Measurements from ENCODE around the gene DUSP15.
"Not testable (repeated sequence)": the region's sequence is repeated elsewhere in the genome, so short reads cannot be mapped to it uniquely, and the experiment has no call there.

DUSP15 gene

GRCh38 chr20:31839782-31840487, 30.4 kb downstream of the DUSP15 start:
- no peak for DNase-seq (ENCODE audit: low read depth, low spot score)

GRCh38 chr20:31838646-31839292, 31.6 kb downstream of the DUSP15 start:
- DNase-seq (ENCODE audit: low read depth, low spot score) = no peak

DNA sequence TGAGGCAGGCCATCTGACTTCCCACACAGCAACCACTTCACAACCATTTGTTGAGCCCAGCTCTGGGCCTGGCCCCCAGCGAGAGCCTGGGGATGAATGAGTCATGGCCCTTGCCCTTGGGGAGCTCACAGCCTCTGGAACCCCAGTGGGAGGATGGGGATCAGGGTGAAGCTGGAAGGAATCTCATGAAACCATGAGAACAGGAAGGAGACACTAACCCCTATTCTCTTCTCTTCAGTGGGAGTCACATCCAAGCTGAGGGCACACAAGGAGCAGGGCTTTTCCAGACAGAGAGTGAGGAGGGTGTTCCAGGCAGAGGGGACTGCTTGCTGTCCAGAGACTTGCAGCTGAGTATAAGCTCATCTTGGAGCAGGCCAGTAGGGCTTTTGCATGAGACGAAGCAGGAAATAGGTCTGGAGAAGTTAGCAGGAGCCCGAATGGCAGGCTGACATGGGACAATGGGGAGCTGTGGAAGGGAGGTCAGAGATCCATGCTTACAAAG, 32.4 kb downstream of the DUSP15 start:
- no peak for DNase-seq (ENCODE audit: low read depth, low spot score)

- no peak for DNase-seq (ENCODE audit: low read depth, low spot score)
Measured at GRCh38 chr20:31836853-31837608, 33.3 kb downstream of the DUSP15 start.

GRCh38 chr20:31835977-31836852, 34.1 kb downstream of the DUSP15 start:
- no peak for DNase-seq (ENCODE audit: low read depth, low spot score)

DNA sequence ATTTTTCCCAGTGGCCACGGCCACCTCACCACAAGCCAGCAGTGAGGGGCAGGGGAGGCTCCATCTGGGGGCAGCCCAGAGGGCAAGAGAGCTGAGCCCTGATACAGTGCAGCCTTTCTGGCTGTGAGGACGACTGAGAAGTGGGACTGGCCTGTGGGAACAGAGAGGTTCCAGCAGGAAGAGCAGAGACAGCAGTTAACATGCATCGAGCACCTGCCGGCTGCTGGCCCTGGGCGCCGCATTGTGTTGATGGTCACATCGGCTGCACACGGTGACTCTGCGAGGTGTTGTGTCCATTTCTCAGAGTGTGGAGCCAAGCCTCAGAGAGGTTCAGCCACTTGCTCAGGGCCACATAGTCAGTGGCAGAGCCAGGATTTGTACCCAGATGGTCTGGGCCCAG, 34.8 kb downstream of the DUSP15 start:
- no peak for DNase-seq (ENCODE audit: low read depth, low spot score)

DNA sequence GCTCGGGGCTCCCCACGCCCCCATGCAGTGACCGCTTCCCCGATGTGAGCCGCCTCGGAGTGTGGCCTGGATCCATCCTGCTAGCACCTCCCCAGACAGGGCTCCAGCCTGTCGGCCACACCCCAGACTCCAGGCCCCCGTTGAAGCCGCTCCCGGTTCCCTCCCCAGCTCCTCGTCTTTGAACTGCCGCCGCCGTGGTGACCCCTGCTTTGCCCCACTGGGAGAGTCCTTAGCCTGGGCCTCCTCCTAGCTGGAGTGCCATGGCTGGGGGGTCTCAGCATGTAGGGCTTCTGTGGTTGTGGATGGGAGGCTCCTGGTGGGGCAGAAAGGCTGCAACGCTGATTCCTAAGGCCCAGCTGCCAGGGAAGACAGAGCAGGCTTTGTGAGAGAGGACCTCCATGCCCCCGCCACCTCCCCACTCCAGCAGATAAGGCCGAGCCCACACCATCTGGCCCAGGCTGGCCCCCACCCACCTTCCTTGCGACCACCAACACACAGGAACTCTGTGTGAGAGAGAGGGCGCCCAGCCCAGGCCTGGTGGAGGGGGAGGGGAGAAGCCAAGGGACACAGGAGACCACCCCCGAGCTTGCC, 36.3 kb downstream of the DUSP15 start:
- no peak for DNase-seq (ENCODE audit: low read depth, low spot score)

DNA sequence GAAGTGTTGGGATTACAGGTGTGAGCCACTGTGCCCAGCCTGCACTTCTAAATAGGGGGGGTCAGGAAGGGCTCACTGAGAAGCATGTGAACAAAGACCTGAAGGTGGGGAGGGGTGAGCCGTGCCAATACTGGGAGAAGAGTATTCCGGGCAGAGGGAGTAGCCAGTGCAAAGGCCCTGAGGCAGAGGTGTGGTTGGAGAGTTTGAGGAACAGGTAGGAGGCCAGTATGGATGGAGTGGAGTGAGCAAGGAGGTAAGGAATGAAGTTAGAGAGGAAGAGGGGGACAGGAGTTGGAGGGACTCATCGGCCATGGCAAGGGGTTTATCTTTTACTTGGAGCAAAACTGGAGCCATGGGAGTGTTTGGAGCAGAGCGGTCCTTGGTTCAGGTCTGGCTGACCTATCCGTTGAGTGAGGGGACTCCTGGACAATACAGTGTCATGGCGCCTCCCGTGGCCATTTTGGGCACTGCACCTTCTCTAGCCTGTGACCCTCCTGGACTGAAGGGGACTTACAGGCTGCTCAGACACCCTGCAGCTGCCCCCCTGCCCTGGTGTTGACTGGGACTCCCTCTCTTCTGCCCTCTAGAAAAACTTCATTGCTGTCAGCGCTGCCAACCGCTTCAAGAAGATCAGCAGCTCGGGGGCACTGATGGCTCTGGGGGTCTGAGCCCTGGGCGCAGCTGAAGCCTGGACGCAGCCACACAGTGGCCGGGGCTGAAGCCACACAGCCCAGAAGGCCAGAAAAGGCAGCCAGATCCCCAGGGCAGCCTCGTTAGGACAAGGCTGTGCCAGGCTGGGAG, 37.0 kb downstream of the DUSP15 start:
- peak; percentile 16 for DNase-seq (ENCODE audit: low read depth, low spot score)

DNA sequence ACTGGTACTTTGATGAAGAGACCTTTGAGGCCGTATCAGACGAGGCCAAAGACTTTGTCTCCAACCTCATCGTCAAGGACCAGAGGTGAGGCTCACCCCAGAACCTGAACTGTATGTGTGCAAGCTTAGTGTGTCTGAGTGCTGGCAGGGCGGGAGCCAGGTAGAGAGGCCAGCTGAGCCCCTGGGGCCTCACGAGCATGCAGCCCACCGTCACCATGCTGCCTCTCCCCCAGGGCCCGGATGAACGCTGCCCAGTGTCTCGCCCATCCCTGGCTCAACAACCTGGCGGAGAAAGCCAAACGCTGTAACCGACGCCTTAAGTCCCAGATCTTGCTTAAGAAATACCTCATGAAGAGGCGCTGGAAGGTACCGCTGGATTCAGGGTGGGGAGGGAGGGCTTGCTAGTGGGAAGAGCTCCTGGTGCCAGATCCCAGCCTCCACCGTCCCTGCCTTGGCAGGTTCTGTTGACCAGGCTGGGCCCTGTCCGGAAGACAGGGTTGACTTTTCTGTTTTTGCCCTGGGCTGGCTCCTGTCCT, 38.5 kb downstream of the DUSP15 start:
- DNase-seq (ENCODE audit: low read depth, low spot score) = no peak

- no peak for DNase-seq (ENCODE audit: low read depth, low spot score)
Measured at GRCh38 chr20:31831211-31831610, 39.1 kb downstream of the DUSP15 start.

GRCh38 chr20:31830406-31830981, 39.8 kb downstream of the DUSP15 start:
- DNase-seq (ENCODE audit: low read depth, low spot score) = no peak

DNA sequence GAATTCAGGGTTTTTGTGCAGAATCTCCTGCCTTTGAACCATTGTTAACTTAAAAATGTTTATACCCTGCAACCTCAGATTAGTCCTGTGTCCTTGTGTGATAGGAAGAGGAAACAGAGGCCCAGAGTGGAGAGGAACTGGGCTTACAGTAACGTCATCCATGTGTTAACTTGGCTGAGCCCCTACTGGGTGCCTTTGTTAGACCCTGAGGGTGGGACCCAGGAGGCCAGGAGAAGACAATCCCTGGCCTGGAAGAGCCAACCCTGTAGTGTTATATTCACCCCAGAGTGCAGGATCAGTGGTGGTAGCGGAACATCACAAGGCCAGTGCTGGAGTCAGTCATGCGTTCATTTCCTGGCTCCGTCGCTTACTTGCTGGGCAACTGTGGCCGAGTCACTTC, 40.6 kb downstream of the DUSP15 start:
- no peak for DNase-seq (ENCODE audit: low read depth, low spot score)

DNA sequence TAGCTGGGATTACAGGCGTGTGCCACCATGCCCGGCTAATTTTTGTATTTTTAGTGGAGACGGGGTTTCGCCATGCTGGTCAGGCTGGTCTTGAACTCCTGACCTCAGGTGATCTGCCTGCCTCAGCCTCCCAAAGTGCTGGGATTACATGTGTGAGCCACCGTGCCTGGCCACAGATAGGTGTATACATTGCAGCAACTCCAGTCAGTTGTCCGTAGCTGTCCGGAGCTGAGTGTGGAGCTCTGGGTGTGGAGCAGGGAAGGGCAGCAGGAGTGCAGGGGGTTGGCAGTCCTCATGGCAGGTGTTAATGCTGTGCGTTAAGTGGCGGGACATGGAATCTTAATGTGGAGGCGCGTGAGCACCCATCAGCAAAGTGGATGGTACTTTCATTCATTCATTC, 42.3 kb downstream of the DUSP15 start:
- DNase-seq (ENCODE audit: low read depth, low spot score) = not testable (repeated sequence)

DNA sequence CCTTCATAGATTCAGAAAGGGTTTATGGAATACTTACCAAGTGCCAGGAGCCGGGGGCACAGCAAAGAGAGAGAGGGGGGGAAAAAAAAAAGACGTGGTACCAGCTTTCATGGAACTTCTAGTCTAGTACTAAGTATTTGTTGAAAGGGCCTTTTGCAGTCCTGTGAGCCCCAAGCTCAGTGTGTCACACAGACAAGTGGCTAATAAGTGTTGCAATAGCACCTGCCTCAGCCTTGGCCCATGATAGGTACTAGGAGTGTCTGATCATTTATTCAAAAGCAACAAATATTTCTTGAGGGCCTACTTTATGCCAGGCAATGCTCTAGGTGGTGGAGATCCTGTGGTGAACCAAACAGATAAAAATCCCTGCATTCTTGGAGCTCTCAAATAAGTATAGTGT, 43.3 kb downstream of the DUSP15 start:
- no peak for DNase-seq (ENCODE audit: low read depth, low spot score)

- DNase-seq (ENCODE audit: low read depth, low spot score) = no peak
Measured at GRCh38 chr20:31826074-31826473, 44.3 kb downstream of the DUSP15 start.

DNA sequence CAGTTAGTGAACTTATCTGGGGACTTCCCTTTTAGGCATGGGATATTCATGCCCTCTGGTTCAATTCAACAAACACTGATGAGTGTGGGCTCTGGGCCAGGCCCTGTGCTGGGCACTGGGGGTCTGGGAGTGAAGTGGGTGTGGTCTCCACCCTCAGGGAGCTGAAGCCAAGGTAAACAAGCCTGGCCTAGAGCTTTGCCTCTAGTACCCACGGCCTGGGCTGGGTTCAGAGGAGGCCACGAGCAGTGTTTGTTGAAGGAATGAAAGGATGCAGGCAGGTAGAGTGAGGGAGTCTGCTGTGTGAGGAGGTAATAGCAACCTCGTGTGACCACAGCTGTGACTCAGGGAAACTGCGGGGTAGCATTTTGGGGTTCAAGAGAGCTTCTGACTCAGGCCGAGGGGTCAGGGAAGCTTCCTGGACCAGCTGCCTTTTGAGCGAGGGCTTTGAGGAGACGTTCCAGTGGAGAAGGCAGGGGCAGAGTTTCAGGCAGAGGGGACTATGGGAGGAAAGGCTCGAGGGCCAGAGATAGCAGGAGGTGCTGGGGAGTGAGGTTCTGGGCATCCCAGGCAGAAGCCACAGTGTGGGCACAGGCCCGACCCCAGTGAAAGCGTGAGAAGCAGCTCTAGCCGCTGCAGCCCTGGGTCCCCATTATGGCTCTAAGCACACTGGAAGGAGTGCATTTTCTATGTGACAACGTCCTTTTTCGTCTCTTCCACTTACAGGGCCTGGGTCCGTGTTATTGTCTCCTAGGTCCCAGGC, 45.6 kb downstream of the DUSP15 start:
- DNase-seq (ENCODE audit: low read depth, low spot score) = no peak

DNA sequence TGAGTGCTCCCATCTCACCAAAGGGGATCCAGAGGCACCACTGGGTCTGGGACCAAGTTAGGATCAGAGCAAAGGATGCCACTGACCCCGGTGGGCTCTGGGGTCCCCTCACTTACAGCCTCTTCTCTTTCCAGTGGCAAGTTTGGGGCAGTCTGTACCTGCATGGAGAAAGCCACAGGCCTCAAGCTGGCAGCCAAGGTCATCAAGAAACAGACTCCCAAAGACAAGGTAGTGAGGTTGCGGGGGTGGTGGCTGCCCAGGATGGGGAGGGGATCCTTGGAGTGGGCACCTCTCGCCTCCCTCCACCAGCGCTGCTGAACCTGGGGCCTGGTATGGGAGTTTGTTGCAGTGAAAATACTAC, 46.2 kb downstream of the DUSP15 start:
- no peak for DNase-seq (ENCODE audit: low read depth, low spot score)

GRCh38 chr20:31823360-31824124, 46.8 kb downstream of the DUSP15 start:
- no peak for DNase-seq (ENCODE audit: low read depth, low spot score)
